OCI-LY7 (cell line): Measurements from ENCODE around the gene PRKN.
A peak's percentile ranks its signal among the peaks of the same experiment; 100 is the strongest.

ENCODE experiments used
- CTCF ChIP-seq: fragments of 200-600 bp; sonication (generic); conservative IDR thresholded peaks from 2 replicates; pipeline ENCODE4 v1.5.1; 2014; ENCODE audit warnings: mild to moderate bottlenecking, antibody characterized with exemption, low read length, moderate library complexity, mixed read lengths
- EZH2phosphoT487 ChIP-seq: fragments of 200-600 bp; sonication (generic); IDR thresholded peaks from 2 replicates; pipeline ENCODE4 v1.6.1; 2018; ENCODE audit warnings: low read depth, borderline replicate concordance, mild to moderate bottlenecking, mixed run types, antibody characterized with exemption, low read length, moderate library complexity, mixed read lengths

GRCh38 chr6:161694995-161695394 lies 1032.6 kb downstream of the PRKN start:
- TF ChIP-seq CTCF (peak; percentile 71), EZH2phosphoT487 (no peak)
